ENCODE data around the gene THOC5.

- peak; percentile 76 for TF ChIP-seq CTCF (tag by site-specific recombination; IDR thresholded peaks at IDR 0.05)
- no peak for TF ChIP-seq ZNF24 (tag by site-specific recombination; IDR thresholded peaks at IDR 0.05)
Observed at GRCh38 chr22:29524442-29525191, 28.9 kb downstream of the THOC5 start.

Measured in HEK293 (cell line).